Germinal center (tissue), 1 donor: ENCODE data around the gene MICOS13.
A peak's percentile ranks its signal among the peaks of the same experiment; 100 is the strongest.

Experiments used
- DNase-seq: peaks from one replicate; pipeline ENCODE4 v3.0.0; 2012; ENCODE audit warnings: mixed read lengths, low spot score

The MICOS13 gene

GRCh38 chr19:5687360-5688198, 7.3 kb upstream of the MICOS13 start:
- no peak for DNase-seq

DNA sequence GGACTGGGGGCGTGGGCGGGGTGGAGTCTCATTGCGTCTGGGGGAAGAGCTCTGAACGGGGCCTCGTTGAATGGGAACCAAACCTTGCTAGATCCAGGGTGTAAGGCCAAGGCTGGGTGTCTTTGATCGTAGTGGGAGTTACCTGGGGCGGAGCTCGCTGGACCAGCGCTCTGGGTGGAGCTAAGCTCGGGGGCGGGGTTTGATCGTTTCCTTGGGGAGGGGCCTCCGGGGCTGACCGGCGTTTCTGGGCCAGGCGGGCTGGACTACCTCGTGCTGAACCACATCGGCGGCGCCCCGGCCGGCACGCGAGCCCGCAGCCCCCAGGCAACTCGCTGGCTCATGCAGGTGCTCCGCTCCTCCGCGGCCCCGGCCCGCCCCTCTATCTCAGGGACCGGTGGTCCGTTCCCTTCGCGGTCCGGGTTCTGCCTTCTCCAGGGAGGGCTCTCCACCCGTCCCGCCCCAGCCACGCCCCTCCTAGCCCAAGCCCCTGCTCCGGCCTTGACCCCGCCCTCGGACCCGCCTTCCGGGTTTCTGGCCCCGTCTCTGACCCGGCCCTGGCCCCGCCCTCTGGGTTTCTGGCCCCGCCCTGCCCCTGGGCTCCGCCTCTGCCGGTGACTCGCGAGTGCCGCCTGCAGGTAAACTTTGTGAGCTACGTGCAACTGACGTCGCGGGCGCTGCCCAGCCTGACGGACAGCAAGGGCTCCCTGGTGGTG, 6.5 kb upstream of the MICOS13 start:
- peak; percentile 98 for DNase-seq

DNA sequence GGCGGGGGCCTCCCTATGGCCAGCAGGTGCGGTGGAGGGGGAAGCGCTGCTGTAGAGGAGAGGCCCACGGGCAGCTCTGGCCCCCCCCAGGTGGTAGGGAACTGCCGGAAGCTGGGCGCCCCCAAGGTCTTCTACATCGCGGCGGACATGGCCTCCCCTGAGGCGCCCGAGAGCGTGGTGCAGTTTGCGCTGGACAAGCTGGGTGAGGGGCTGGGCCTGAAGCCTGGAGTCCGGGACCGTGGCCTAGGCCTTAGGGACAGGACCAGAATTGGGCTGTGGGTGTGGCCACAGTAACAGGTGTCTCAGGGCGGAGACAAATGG, 6.0 kb upstream of the MICOS13 start:
- DNase-seq = no peak

- DNase-seq = no peak
Measured at GRCh38 chr19:5684694-5685430, 4.5 kb upstream of the MICOS13 start.

- DNase-seq = no peak
Measured at GRCh38 chr19:5683177-5683886, 3.0 kb upstream of the MICOS13 start.

DNA sequence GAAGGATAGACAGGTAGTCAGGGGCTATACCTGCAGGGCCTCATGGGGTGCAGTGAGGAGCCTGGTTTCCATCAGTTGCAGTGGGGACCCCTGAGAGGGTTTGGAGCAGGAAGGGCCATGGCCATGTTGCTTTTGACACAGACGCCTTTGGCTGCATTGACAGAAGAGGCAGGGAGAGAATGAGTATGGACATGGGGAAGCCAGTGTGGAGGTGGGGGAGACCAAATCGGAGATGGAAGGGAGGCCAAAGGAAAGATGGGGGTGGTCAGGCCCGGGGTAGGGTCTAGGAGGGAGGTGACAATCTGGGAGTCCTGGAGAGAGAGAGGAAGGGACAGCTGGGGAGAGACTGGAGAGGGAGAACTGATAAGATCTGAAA, 1.8 kb upstream of the MICOS13 start:
- DNase-seq = no peak

DNA sequence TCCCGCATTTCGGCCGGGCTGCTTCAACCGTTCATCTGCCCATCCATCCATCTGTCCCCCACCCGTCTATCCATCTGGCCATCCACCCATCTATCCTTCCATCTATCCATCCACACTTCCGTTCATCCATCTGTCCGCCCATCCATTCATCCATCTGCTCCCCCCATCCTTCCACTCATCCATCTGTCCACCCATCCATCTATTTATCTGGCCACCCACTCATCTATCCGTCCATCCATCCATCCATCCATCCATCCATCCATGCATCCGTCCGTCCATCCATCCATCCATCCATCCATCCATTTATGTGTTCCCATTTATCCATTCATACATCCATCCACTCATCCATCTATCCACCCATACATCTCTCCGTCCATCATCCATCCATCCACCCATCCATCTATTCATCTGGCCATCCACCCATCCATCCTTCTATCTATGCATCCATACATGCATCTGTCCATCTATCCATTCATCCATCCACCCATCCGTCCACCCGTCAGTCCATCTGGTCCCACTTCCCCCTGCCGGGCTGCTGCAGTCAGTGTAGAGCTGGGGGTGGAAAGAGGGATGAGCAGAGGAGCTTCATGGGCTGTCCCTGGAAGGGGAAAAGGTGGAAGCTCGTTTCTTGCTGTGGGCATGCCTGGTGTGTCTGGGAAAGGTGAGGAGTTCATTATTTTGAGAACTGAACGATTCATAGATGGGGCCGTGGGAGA, 1.2 kb upstream of the MICOS13 start:
- DNase-seq = no peak

DNA sequence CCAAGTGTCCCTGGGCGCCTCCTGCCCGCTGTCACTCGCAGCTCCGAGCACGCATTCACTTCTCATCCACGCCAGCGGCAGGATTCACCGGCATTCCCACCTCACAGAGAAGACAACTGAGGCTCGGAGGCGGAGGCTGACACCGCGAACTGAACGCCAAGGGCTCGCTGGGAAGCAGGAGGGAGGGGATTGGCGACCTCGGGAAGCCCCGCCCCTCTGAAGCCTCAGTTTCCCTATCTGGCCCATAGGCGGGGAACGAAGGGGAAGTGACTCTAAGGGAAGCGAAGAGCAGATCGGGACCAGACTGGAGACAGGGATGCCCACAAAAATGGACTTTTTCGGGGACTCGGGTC, 256 bp downstream of the MICOS13 start:
- DNase-seq = no peak

- no peak for DNase-seq
Measured at GRCh38 chr19:5679289-5680083, 830 bp downstream of the MICOS13 start.

GRCh38 chr19:5678071-5678718, 2.1 kb downstream of the MICOS13 start:
- no peak for DNase-seq

DNA sequence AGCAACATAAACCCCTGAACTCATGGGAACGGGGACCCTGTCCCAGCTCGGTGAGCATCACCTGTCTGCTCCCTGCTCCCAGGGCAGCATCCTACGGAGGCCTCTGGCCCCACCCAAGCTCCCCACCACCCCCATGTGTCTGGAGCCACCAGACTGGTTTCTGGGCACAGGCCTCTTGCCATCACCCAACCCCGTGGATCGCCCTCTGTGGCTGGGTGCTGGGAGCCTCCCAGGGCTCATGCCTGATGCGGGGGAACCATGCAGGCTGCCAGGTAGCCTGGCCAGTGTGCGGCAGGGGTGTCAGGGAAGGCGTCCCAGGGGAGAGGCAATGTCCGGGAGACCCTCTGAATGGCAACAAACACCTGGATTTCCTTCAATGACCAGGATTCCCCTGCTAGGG, 2.7 kb downstream of the MICOS13 start:
- no peak for DNase-seq

DNA sequence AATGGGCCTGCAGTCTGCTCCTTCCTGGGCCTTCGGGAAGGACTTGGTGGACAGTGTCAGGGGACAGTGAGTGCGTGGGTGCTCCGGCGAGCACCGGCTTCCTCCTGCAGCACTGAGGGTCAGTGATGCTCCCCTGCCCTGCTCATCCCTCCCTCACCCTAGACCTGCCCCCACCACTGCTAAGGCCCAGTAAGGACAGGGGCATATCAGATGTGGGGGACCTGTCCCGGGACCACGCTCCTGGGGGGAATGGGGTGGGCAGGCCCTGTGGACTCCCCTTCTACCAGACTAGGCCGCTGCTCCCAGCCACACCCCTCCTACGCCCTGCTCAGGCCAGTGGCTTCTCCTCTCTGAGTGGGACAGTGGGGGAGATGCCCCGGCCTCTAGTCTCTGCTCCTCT, 3.2 kb downstream of the MICOS13 start:
- no peak for DNase-seq

DNA sequence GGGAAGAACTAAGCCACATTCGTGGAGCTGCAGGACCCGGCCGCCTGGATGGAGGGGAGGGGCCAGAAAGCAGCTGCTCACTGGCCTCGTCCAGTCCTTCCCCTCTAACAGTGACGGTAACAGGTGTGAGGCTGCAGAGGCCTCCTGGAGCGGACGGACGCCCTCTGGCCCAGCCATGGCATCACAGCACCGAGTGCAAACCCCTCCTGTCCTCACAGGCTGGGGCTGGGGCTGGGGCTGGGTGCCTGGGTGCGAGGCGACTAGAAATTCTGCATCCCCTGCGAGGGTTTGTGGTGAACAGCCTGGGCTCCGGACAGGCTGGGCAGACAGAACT, 3.6 kb downstream of the MICOS13 start:
- DNase-seq = no peak

GRCh38 chr19:5676105-5676771, 4.1 kb downstream of the MICOS13 start:
- no peak for DNase-seq

GRCh38 chr19:5674714-5675113, 5.6 kb downstream of the MICOS13 start:
- no peak for DNase-seq

DNA sequence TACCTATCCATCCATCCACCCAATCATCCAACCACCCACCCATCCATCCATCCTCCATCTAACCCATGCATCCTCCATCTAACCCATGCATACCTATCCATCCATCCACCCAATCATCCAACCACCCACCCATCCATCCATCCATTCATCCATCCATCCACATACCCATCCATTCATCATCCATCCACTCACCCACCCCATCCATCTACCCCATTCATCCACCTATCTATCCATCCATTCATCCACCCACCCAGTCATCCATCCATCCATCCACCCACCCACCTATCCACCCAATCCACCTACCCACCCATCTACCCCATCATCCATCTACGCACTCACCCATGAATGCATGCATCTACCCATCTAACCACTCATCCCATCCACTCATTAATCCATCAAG, 6.6 kb downstream of the MICOS13 start:
- DNase-seq = no peak

GRCh38 chr19:5672708-5673459, 7.4 kb downstream of the MICOS13 start:
- DNase-seq = no peak

- no peak for DNase-seq
Measured at GRCh38 chr19:5671600-5671999, 8.7 kb downstream of the MICOS13 start.

DNA sequence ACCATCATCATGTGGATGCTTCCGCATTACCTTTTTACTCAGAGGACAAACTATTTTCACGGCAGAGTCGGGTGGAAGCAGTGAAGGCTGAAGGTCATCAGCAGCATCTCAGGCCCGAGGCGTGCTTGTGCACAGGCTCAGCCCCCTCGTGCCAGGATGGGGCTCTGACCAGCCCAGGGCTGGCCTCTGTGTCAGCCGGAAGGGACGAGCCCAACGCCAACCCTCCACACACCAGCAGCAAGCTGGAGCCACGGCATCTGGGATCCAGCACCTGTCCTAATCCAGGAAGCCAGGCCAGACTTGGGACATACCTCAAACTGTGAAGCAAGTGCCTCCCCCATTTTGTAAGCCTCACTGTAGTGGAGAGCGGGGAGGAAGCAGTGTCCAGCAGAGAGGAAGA, 11.1 kb downstream of the MICOS13 start:
- no peak for DNase-seq
